ENCODE measurements around the gene PLXNA1.
A peak's percentile ranks its signal among the peaks of the same experiment; 100 is the strongest.

Gene PLXNA1

DNA sequence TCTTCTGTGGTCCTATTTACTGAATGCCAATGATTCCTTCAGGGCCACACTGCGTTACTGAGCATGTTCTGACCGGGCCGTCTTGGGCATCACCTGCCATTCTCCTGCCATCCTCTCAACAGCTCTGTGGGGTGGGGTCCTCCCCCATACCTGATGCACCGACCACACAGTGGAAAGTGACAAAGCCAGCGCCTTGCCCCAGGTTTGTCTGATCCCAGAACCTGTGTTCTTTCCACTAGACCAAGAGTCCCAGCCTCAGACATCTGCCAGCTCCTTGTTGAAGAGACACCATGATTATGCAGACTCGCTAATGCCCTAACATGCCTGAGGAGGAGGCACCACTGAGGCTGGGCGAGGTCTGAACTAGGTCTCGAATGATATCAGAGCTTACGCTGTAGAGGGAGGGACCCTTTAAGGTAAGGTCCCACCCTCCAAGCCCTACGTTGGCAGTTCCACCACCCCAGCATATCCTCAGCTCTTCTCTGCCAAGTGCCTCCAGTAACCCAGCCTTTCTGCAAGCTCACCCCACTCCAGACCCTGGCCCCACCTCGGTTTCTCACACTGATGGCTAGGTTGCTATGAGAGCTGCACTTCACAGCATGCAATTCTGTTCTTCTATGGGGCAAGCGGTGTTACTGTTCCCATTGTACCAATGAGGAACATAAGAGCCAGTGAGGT, 29.8 kb upstream of the PLXNA1 start:
- no peak for ATAC-seq
- TF ChIP-seq ZFP3 (CRISPR knock-in tag; IDR thresholded peaks at IDR 0.05) (no peak), RARB (CRISPR knock-in tag; IDR thresholded peaks at IDR 0.05) (no peak), TCF4 (CRISPR knock-in tag; IDR thresholded peaks at IDR 0.05; ENCODE audit: borderline replicate concordance) (no peak), ZC3H10 (CRISPR knock-in tag; IDR thresholded peaks at IDR 0.05) (no peak), ZNF565 (CRISPR knock-in tag; conservative IDR thresholded peaks at IDR 0.05; ENCODE audit: low read depth) (no peak), ZFP30 (CRISPR knock-in tag; IDR thresholded peaks at IDR 0.05) (no peak)
- TF ChIP-seq, protein P1, sequence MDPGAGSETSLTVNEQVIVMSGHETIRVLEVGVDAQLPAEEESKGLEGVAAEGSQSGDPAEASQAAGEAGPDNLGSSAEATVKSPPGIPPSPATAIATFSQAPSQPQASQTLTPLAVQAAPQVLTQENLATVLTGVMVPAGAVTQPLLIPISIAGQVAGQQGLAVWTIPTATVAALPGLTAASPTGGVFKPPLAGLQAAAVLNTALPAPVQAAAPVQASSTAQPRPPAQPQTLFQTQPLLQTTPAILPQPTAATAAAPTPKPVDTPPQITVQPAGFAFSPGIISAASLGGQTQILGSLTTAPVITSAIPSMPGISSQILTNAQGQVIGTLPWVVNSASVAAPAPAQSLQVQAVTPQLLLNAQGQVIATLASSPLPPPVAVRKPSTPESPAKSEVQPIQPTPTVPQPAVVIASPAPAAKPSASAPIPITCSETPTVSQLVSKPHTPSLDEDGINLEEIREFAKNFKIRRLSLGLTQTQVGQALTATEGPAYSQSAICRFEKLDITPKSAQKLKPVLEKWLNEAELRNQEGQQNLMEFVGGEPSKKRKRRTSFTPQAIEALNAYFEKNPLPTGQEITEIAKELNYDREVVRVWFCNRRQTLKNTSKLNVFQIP (CRISPR knock-in tag; IDR thresholded peaks at IDR 0.05; ENCODE audit: borderline replicate concordance, low read depth) = no peak
- TF ChIP-seq, protein P2, sequence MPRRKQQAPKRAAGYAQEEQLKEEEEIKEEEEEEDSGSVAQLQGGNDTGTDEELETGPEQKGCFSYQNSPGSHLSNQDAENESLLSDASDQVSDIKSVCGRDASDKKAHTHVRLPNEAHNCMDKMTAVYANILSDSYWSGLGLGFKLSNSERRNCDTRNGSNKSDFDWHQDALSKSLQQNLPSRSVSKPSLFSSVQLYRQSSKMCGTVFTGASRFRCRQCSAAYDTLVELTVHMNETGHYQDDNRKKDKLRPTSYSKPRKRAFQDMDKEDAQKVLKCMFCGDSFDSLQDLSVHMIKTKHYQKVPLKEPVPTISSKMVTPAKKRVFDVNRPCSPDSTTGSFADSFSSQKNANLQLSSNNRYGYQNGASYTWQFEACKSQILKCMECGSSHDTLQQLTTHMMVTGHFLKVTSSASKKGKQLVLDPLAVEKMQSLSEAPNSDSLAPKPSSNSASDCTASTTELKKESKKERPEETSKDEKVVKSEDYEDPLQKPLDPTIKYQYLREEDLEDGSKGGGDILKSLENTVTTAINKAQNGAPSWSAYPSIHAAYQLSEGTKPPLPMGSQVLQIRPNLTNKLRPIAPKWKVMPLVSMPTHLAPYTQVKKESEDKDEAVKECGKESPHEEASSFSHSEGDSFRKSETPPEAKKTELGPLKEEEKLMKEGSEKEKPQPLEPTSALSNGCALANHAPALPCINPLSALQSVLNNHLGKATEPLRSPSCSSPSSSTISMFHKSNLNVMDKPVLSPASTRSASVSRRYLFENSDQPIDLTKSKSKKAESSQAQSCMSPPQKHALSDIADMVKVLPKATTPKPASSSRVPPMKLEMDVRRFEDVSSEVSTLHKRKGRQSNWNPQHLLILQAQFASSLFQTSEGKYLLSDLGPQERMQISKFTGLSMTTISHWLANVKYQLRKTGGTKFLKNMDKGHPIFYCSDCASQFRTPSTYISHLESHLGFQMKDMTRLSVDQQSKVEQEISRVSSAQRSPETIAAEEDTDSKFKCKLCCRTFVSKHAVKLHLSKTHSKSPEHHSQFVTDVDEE (CRISPR knock-in tag; IDR thresholded peaks at IDR 0.05) = no peak

DNA sequence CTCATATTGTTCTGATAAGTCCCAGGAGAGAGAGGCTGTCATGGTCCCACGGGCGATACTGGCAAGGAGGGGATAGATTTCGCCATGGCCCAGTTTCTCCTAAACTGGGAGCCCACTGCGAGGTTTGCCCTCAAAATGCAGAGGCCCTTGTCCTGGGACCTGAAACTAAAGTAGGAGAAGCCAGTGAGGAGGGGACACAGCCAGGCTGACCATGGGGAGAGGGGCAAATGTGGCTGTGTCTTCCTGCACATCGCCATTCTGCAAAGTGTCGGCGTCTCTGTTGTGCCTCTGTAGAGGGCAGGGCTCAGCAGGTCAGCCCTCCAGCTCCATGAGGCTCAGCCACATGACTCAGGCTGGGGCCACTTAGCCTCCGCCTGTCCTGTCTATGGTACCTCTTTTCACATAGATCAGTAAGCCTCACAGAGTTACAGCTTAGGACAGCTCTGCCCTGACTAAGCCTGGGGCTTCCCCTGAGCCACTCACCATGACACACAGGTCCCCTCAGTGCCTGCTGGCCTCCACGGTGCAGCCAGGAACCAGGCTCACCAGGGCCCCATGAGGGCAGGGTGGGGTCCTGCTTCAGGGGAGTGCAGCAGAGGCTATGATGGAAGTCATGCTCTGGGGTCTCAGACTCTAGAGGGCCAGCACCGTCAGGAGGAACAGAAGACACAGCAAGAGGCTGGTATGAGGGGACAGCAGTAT, 28.6 kb upstream of the PLXNA1 start:
- no peak for TF ChIP-seq ZFP3 (CRISPR knock-in tag; IDR thresholded peaks at IDR 0.05)
- no peak for TF ChIP-seq GLIS3 (CRISPR knock-in tag; IDR thresholded peaks at IDR 0.05)
- TF ChIP-seq, protein P2 (CRISPR knock-in tag; IDR thresholded peaks at IDR 0.05) = no peak
- TF ChIP-seq ZNF8 (CRISPR knock-in tag; IDR thresholded peaks at IDR 0.05) = no peak
- no peak for TF ChIP-seq OSR1 (CRISPR knock-in tag; IDR thresholded peaks at IDR 0.05)
- TF ChIP-seq CSDC2 (CRISPR knock-in tag; IDR thresholded peaks at IDR 0.05) = no peak
- no peak for TF ChIP-seq TCF4 (CRISPR knock-in tag; IDR thresholded peaks at IDR 0.05; ENCODE audit: borderline replicate concordance)
- TF ChIP-seq TOX (CRISPR knock-in tag; IDR thresholded peaks at IDR 0.05; ENCODE audit: borderline replicate concordance) = no peak
- TF ChIP-seq, protein P1 (CRISPR knock-in tag; IDR thresholded peaks at IDR 0.05; ENCODE audit: borderline replicate concordance, low read depth) = no peak
- TF ChIP-seq ZNF565 (CRISPR knock-in tag; conservative IDR thresholded peaks at IDR 0.05; ENCODE audit: low read depth) = no peak
- no peak for TF ChIP-seq ESRRG (CRISPR knock-in tag; IDR thresholded peaks at IDR 0.05)
- no peak for TF ChIP-seq ARNTL (CRISPR knock-in tag; IDR thresholded peaks at IDR 0.05; ENCODE audit: borderline replicate concordance, low read depth)
- TF ChIP-seq ZC3H10 (CRISPR knock-in tag; IDR thresholded peaks at IDR 0.05) = no peak
- TF ChIP-seq BACH2 (CRISPR knock-in tag; IDR thresholded peaks at IDR 0.05; ENCODE audit: borderline replicate concordance) = no peak
- no peak for TF ChIP-seq ISL1 (CRISPR knock-in tag; IDR thresholded peaks at IDR 0.05)
- TF ChIP-seq RARB (CRISPR knock-in tag; IDR thresholded peaks at IDR 0.05) = no peak
- TF ChIP-seq, protein P3, sequence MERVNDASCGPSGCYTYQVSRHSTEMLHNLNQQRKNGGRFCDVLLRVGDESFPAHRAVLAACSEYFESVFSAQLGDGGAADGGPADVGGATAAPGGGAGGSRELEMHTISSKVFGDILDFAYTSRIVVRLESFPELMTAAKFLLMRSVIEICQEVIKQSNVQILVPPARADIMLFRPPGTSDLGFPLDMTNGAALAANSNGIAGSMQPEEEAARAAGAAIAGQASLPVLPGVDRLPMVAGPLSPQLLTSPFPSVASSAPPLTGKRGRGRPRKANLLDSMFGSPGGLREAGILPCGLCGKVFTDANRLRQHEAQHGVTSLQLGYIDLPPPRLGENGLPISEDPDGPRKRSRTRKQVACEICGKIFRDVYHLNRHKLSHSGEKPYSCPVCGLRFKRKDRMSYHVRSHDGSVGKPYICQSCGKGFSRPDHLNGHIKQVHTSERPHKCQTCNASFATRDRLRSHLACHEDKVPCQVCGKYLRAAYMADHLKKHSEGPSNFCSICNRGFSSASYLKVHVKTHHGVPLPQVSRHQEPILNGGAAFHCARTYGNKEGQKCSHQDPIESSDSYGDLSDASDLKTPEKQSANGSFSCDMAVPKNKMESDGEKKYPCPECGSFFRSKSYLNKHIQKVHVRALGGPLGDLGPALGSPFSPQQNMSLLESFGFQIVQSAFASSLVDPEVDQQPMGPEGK (CRISPR knock-in tag; IDR thresholded peaks at IDR 0.05; ENCODE audit: borderline replicate concordance) = no peak
- ATAC-seq = 0 out of 3 replicates have a peak, but pooled peaks have one; percentile 18
